Hepatocyte (in vitro differentiated cells): Measurements from ENCODE around the gene P4HTM.

Experiments used
- EZH2 ChIP-seq: fragments of 200-600 bp; sonication (generic); IDR thresholded peaks from 2 replicates; pipeline ENCODE4 v1.6.1; 2016; ENCODE audit warnings: antibody characterized with exemption, mild to moderate bottlenecking, borderline replicate concordance
- TF ChIP-seq, protein P1 (sequence below): fragments of 200-600 bp; sonication (generic); IDR thresholded peaks from 2 replicates; pipeline ENCODE4 v1.5.1; 2016; ENCODE audit warnings: antibody characterized with exemption, mild to moderate bottlenecking; ENCODE audit not compliant: poor library complexity

DNA sequence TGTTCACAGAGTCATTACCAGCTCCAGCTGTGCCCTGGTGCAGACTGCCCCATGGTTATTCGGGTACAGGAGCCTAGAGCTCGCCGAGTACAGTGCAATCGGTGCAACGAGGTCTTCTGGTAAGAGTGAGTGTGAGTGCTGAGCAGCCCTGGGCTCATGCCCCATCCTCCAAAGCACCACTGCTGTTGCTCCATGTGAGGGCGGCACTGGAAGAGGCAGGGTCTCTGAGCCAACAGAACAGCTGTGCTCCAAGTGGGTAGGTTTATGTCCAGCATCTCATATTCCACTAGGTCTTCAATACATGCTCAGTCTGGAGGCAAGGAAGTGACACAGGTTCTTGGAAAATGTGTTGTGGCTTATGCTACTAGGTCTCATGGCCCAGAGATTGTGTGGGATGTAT is 19.5 kb upstream of the P4HTM start:
- TF ChIP-seq, protein P1, sequence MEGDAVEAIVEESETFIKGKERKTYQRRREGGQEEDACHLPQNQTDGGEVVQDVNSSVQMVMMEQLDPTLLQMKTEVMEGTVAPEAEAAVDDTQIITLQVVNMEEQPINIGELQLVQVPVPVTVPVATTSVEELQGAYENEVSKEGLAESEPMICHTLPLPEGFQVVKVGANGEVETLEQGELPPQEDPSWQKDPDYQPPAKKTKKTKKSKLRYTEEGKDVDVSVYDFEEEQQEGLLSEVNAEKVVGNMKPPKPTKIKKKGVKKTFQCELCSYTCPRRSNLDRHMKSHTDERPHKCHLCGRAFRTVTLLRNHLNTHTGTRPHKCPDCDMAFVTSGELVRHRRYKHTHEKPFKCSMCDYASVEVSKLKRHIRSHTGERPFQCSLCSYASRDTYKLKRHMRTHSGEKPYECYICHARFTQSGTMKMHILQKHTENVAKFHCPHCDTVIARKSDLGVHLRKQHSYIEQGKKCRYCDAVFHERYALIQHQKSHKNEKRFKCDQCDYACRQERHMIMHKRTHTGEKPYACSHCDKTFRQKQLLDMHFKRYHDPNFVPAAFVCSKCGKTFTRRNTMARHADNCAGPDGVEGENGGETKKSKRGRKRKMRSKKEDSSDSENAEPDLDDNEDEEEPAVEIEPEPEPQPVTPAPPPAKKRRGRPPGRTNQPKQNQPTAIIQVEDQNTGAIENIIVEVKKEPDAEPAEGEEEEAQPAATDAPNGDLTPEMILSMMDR: no peak
- no peak for TF ChIP-seq EZH2
